GM21390 (cell line): Measurements from ENCODE around the gene PRSS48.
"Not testable (repeated sequence)": the region's sequence is repeated elsewhere in the genome, so short reads cannot be mapped to it uniquely, and the experiment has no call there.

ENCODE experiments used
- ATAC-seq: cut with Tn5 transposase; IDR thresholded peaks from one replicate; pipeline ENCODE4 v1.9.1; 2021; ENCODE audit not compliant: unreplicated experiment

PRSS48 gene

GRCh38 chr4:151276787-151277562 is at the start of gene PRSS48:
PRSS48 (plus strand) TSS chr4:151277161; CDS start chr4:151277173, 12 bp downstream.
- ATAC-seq: no peak

- ATAC-seq: no peak
Observed at GRCh38 chr4:151227172-151227571, 49.8 kb upstream of the PRSS48 start.

- ATAC-seq: no peak
Observed at GRCh38 chr4:151227731-151228130, 49.2 kb upstream of the PRSS48 start.

- no peak for ATAC-seq
Observed at GRCh38 chr4:151228189-151229119, 48.5 kb upstream of the PRSS48 start.

GRCh38 chr4:151231915-151232595 is 44.9 kb upstream of the PRSS48 start:
- no peak for ATAC-seq

- no peak for ATAC-seq
Observed at GRCh38 chr4:151233600-151233999, 43.4 kb upstream of the PRSS48 start.

- ATAC-seq: not testable (repeated sequence)
Observed at GRCh38 chr4:151235373-151235772, 41.6 kb upstream of the PRSS48 start.

GRCh38 chr4:151236036-151236435 is 40.9 kb upstream of the PRSS48 start:
- no peak for ATAC-seq

- ATAC-seq: no peak
Observed at GRCh38 chr4:151238477-151238876, 38.5 kb upstream of the PRSS48 start.

- no peak for ATAC-seq
Observed at GRCh38 chr4:151239608-151240007, 37.4 kb upstream of the PRSS48 start.

GRCh38 chr4:151242305-151242704 is 34.7 kb upstream of the PRSS48 start:
- ATAC-seq: no peak

- ATAC-seq: no peak
Observed at GRCh38 chr4:151246742-151247141, 30.2 kb upstream of the PRSS48 start.

- ATAC-seq: no peak
Observed at GRCh38 chr4:151247395-151247794, 29.6 kb upstream of the PRSS48 start.

GRCh38 chr4:151248519-151248918 is 28.4 kb upstream of the PRSS48 start:
- ATAC-seq: no peak

- no peak for ATAC-seq
Observed at GRCh38 chr4:151250706-151251105, 26.3 kb upstream of the PRSS48 start.

GRCh38 chr4:151251603-151252304 is 25.2 kb upstream of the PRSS48 start:
- ATAC-seq: no peak

- not testable (repeated sequence) for ATAC-seq
Observed at GRCh38 chr4:151255226-151255625, 21.7 kb upstream of the PRSS48 start.

- not testable (repeated sequence) for ATAC-seq
Observed at GRCh38 chr4:151255680-151256079, 21.3 kb upstream of the PRSS48 start.

- no peak for ATAC-seq
Observed at GRCh38 chr4:151256134-151256533, 20.8 kb upstream of the PRSS48 start.

GRCh38 chr4:151257704-151258103 is 19.3 kb upstream of the PRSS48 start:
- ATAC-seq: no peak

- no peak for ATAC-seq
Observed at GRCh38 chr4:151259752-151260151, 17.2 kb upstream of the PRSS48 start.
